NB4 (cell line): ENCODE results near the gene LRCOL1.

ENCODE experiments used
- DNase-seq: peaks from one replicate; pipeline ENCODE4 v3.0.0; 2010; ENCODE audit warnings: low read depth
- H3K4me3 ChIP-seq: one replicate; pipeline ENCODE4 v1.5.1; 2011; ENCODE audit warnings: mild to moderate bottlenecking, low read depth, low read length, moderate library complexity
- CTCF ChIP-seq: IDR thresholded peaks from one replicate; pipeline ENCODE4 v1.5.1; 2012; ENCODE audit warnings: low read depth, low read length
- MAX ChIP-seq: IDR thresholded peaks from 2 replicates; pipeline ENCODE4 v1.6.1; 2011; ENCODE audit warnings: low read depth, low read length
- MYC ChIP-seq: IDR thresholded peaks from 2 replicates; pipeline ENCODE4 v1.6.1; 2011; ENCODE audit warnings: low read depth, low read length
- POLR2A ChIP-seq: IDR thresholded peaks from 2 replicates; pipeline ENCODE4 v1.6.1; 2011; ENCODE audit warnings: mild to moderate bottlenecking; ENCODE audit not compliant: insufficient read length; ENCODE audit errors: extremely low read depth

LRCOL1 gene

GRCh38 chr12:132637811-132638210 lies 27.4 kb upstream of the LRCOL1 start:
- DNase-seq, result no peak
- TF ChIP-seq CTCF, result no peak
- H3K4me3 ChIP-seq, result no peak overlapping the region

- TF ChIP-seq MYC, result no peak
- no peak for TF ChIP-seq POLR2A
- no peak for TF ChIP-seq CTCF
- no peak for TF ChIP-seq MAX
- H3K4me3 ChIP-seq, result no peak overlapping the region
- DNase-seq, result no peak
Observed at GRCh38 chr12:132635076-132635955, 24.9 kb upstream of the LRCOL1 start.

GRCh38 chr12:132634411-132634990 lies 24.1 kb upstream of the LRCOL1 start:
- no peak for DNase-seq
- no peak overlapping the region for H3K4me3 ChIP-seq
- TF ChIP-seq MYC, result no peak
- TF ChIP-seq MAX, result no peak
- TF ChIP-seq CTCF, result no peak
- TF ChIP-seq POLR2A, result no peak

- no peak for DNase-seq
- no peak overlapping the region for H3K4me3 ChIP-seq
- TF ChIP-seq CTCF (no peak), MYC (no peak), MAX (no peak), POLR2A (no peak)
Observed at GRCh38 chr12:132633901-132634300, 23.5 kb upstream of the LRCOL1 start.

- no peak overlapping the region for H3K4me3 ChIP-seq
- DNase-seq, result no peak
- no peak for TF ChIP-seq MYC
- TF ChIP-seq CTCF, result no peak
- TF ChIP-seq MAX, result no peak
- TF ChIP-seq POLR2A, result no peak
Observed at GRCh38 chr12:132633398-132633797, 23.0 kb upstream of the LRCOL1 start.
